Liver (tissue), 3 donors: ENCODE measurements around the gene HDAC8.

Source experiments
- ATF3 ChIP-seq: IDR thresholded peaks from 2 replicates; pipeline ENCODE4 v1.6.1; 2016; ENCODE audit warnings: antibody characterized with exemption
- EGR1 ChIP-seq, 2 donors: IDR thresholded peaks; 2 replicates each; pipeline ENCODE4 v1.6.1; 2016 to 2018; ENCODE audit warnings: antibody characterized with exemption in 2 of 2, low read depth in 2 of 2
- TAF1 ChIP-seq: conservative IDR thresholded peaks from 2 replicates; pipeline ENCODE4 v1.6.1; 2016; ENCODE audit warnings: antibody characterized with exemption, mild to moderate bottlenecking
- TF ChIP-seq, protein P1 (sequence below): fragments of 150-350 bp; IDR thresholded peaks from 2 replicates; pipeline ENCODE4 v1.5.1; 2017; ENCODE audit warnings: improper control_type of control experiment, low read depth, low read length; ENCODE audit not compliant: missing input control
- donor health status: healthy.
- donor health status: healthy.

GRCh38 chrX:72280321-72280845 is 292.3 kb downstream of the HDAC8 start:
- TF ChIP-seq ATF3: no peak
- TF ChIP-seq TAF1: no peak
- TF ChIP-seq, protein P1, sequence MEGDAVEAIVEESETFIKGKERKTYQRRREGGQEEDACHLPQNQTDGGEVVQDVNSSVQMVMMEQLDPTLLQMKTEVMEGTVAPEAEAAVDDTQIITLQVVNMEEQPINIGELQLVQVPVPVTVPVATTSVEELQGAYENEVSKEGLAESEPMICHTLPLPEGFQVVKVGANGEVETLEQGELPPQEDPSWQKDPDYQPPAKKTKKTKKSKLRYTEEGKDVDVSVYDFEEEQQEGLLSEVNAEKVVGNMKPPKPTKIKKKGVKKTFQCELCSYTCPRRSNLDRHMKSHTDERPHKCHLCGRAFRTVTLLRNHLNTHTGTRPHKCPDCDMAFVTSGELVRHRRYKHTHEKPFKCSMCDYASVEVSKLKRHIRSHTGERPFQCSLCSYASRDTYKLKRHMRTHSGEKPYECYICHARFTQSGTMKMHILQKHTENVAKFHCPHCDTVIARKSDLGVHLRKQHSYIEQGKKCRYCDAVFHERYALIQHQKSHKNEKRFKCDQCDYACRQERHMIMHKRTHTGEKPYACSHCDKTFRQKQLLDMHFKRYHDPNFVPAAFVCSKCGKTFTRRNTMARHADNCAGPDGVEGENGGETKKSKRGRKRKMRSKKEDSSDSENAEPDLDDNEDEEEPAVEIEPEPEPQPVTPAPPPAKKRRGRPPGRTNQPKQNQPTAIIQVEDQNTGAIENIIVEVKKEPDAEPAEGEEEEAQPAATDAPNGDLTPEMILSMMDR: no peak
- TF ChIP-seq EGR1 (IDR thresholded peaks at IDR 0.05; ENCODE audit: low read depth in 2 of 2): no peak
